Prostate gland (tissue), 2 donors: Measurements from ENCODE around the gene RAD51B.

Experiments
- POLR2A ChIP-seq: fragments of 450-650 bp; IDR thresholded peaks from one replicate; pipeline ENCODE4 v1.6.1; 2016; ENCODE audit warnings: antibody characterized with exemption, mild to moderate bottlenecking
- POLR2AphosphoS5 ChIP-seq: sonication (generic); formaldehyde crosslinking; IDR thresholded peaks from one replicate; pipeline ENCODE4 v1.6.1; 2017; ENCODE audit warnings: antibody characterized with exemption
- TF ChIP-seq, protein P1 (sequence below), 4 experiments: fragments of 200-600 bp in 2 of 4; fragments of 450-650 bp in 2 of 4; sonication (generic) in 2 of 4; IDR thresholded peaks; 1 replicate in 3 of 4; 2 replicates in 1 of 4; pipeline ENCODE4 v1.5.1; 2016 to 2019; ENCODE audit warnings: antibody characterized with exemption in 4 of 4, mild to moderate bottlenecking in 2 of 4, moderate library complexity in 2 of 4

DNA sequence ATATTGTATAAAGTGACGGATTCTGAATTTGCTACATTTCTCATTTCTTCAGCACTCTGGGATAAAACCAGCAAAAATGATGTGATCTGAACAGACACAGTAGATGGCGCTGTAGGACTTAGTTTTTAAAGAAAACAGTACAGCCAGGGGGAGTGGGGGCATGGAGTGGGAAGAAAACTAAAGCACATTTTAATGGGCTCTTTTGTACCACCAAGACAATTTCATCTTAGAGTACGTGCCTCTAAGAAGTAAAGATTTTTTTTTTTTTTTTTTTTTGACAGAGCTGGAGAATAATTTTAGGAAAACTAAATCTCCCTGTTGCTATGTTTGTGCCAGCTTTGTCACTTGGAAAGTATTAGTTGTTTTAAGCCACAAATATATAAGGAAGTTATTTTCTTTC is 124.4 kb downstream of the RAD51B start:
- TF ChIP-seq, protein P1, sequence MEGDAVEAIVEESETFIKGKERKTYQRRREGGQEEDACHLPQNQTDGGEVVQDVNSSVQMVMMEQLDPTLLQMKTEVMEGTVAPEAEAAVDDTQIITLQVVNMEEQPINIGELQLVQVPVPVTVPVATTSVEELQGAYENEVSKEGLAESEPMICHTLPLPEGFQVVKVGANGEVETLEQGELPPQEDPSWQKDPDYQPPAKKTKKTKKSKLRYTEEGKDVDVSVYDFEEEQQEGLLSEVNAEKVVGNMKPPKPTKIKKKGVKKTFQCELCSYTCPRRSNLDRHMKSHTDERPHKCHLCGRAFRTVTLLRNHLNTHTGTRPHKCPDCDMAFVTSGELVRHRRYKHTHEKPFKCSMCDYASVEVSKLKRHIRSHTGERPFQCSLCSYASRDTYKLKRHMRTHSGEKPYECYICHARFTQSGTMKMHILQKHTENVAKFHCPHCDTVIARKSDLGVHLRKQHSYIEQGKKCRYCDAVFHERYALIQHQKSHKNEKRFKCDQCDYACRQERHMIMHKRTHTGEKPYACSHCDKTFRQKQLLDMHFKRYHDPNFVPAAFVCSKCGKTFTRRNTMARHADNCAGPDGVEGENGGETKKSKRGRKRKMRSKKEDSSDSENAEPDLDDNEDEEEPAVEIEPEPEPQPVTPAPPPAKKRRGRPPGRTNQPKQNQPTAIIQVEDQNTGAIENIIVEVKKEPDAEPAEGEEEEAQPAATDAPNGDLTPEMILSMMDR (IDR thresholded peaks at IDR 0.05) = peak; percentile 51 to 95 (median 85)
- TF ChIP-seq POLR2AphosphoS5 (peak; percentile 69), POLR2A (no peak)
